HG02852 (cell line): Measurements from ENCODE around the gene FAAP20.

Experiments used
- ATAC-seq: cut with Tn5 transposase; IDR thresholded peaks from one replicate; pipeline ENCODE4 v1.9.1; 2021; ENCODE audit warnings: mild to moderate bottlenecking, moderate library complexity; ENCODE audit not compliant: unreplicated experiment

The FAAP20 gene

GRCh38 chr1:2194319-2194897, at the start of gene FAAP20:
FAAP20 (minus strand) TSS chr1:2194772; CDS start chr1:2194749, 23 bp downstream.
- ATAC-seq = peak; percentile 48

- ATAC-seq = no peak
Observed at GRCh38 chr1:2242814-2243725, 48.5 kb upstream of the FAAP20 start.

GRCh38 chr1:2241820-2242219, 47.2 kb upstream of the FAAP20 start:
- no peak for ATAC-seq

- ATAC-seq = no peak
Observed at GRCh38 chr1:2240270-2241156, 45.9 kb upstream of the FAAP20 start.

GRCh38 chr1:2239384-2239985, 44.9 kb upstream of the FAAP20 start:
- ATAC-seq = no peak

- no peak for ATAC-seq
Observed at GRCh38 chr1:2239013-2239370, 44.4 kb upstream of the FAAP20 start.

GRCh38 chr1:2238361-2239012, 43.9 kb upstream of the FAAP20 start:
- no peak for ATAC-seq

- ATAC-seq = no peak
Observed at GRCh38 chr1:2237773-2238172, 43.2 kb upstream of the FAAP20 start.

- ATAC-seq = no peak
Observed at GRCh38 chr1:2236695-2237677, 42.4 kb upstream of the FAAP20 start.

GRCh38 chr1:2235300-2235998, 40.9 kb upstream of the FAAP20 start:
- no peak for ATAC-seq

- no peak for ATAC-seq
Observed at GRCh38 chr1:2234762-2235113, 40.2 kb upstream of the FAAP20 start.

- no peak for ATAC-seq
Observed at GRCh38 chr1:2233997-2234761, 39.6 kb upstream of the FAAP20 start.

GRCh38 chr1:2233468-2233867, 38.9 kb upstream of the FAAP20 start:
- ATAC-seq = no peak

- ATAC-seq = no peak
Observed at GRCh38 chr1:2232916-2233438, 38.4 kb upstream of the FAAP20 start.

- ATAC-seq = no peak
Observed at GRCh38 chr1:2232255-2232915, 37.8 kb upstream of the FAAP20 start.

- ATAC-seq = no peak
Observed at GRCh38 chr1:2231532-2232254, 37.1 kb upstream of the FAAP20 start.
